ENCODE data around the gene ROCK1. TPM values are rescaled to one million over a fixed set of nuclear protein-coding genes. Genes with fewer than 3 reads are reported as not detected.
"Not testable (repeated sequence)": the region's sequence is repeated elsewhere in the genome, so short reads cannot be mapped to it uniquely, and the experiment has no call there.

ROCK1 gene
- total RNA-seq, 2 experiments from 2014 or later, result 54.8 to 58.0 TPM

DNA sequence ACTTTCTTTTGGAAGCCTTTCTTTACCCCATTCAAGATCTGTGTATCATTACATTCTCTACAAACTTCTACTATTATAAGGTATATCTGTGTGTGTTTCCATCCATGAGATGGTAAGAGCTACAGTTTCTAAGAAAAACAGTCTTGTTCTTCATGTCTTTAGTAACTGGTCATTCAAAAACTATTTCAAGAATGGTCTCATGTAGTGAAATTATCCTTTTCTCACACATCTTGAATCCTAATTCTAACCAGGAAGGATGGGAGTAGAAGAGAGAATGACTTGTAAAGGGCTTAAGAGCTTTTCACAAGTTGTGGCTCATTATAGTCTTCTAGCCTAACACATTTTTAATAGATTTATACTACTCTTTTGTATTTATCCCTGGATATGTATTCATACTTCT is 47.3 kb downstream of the ROCK1 start:
- CTCF ChIA-PET, result no interaction called here
- POLR2A ChIA-PET, result no interaction called here

DNA sequence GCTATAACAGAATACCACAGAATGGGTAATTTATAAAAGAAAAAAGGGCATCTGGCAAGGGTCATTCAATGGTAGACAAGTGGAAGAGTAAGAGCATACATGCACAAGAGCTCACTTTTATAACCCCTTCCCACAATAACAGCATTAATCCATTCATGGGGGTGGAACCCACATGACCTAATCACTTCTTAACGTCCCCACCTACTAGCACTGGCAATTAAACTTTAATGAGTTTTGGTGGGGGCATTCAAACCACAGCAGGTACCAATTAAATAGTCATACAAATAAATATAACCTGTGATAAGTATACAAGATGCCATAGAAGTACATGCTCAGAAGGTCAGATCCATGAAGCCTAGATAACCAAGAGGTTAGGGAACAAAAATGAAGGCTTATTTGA is 48.6 kb downstream of the ROCK1 start:
- POLR2A ChIA-PET, result no interaction called here
- CTCF ChIA-PET, result no interaction called here

GRCh38 chr18:21057112-21057511 is 54.5 kb downstream of the ROCK1 start:
- ChIA-PET CTCF (no interaction called here), POLR2A (no interaction called here)

- CTCF ChIA-PET, result no interaction called here
- POLR2A ChIA-PET, result no interaction called here
These were observed 55.1 kb downstream of the ROCK1 start for GRCh38 chr18:21056545-21056944.

GRCh38 chr18:21054252-21054821 is 57.3 kb downstream of the ROCK1 start:
- CTCF ChIA-PET, result no interaction called here
- POLR2A ChIA-PET, result interaction anchor here (0.5 kb wide), 1 partner anchor 18 kb away, joined by 5 read pairs; no protein-coding TSS in a partner anchor

- ChIA-PET POLR2A (no interaction called here), CTCF (no interaction called here)
These were observed 58.5 kb downstream of the ROCK1 start for GRCh38 chr18:21053127-21053526.

GRCh38 chr18:21052385-21052784 is 59.2 kb downstream of the ROCK1 start:
- ChIA-PET CTCF (no interaction called here), POLR2A (no interaction called here)

- POLR2A ChIA-PET, result no interaction called here
- CTCF ChIA-PET, result no interaction called here
These were observed 60.0 kb downstream of the ROCK1 start for GRCh38 chr18:21051620-21052019.

- POLR2A ChIA-PET, result no interaction called here
- CTCF ChIA-PET, result no interaction called here
These were observed 62.3 kb downstream of the ROCK1 start for GRCh38 chr18:21049306-21049705.

DNA sequence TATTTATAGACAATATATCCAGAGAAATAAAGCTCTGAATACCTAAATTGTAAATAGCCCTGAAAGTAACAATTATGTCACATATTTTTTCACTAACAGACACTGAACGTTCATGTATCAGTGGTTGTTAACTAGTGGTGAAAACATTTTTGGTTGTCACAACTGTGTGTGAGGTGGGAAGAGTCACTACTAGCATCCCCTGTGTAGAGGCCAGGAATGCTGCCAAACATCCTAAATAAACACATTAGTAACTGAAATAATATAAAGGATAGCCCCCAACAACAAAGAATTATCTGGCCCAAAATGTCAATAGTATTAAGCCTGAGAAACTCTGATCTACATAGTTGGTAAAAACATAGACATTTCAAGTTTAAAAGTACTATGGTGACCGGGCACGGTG is 64.5 kb downstream of the ROCK1 start:
- ChIA-PET POLR2A (no interaction called here), CTCF (no interaction called here)

GRCh38 chr18:21040466-21040865 is 71.1 kb downstream of the ROCK1 start:
- ChIA-PET CTCF (interaction anchor here (0.8 kb wide), 1 partner anchor 36 kb away, joined by 3 read pairs; no protein-coding TSS in a partner anchor), POLR2A (no interaction called here)

DNA sequence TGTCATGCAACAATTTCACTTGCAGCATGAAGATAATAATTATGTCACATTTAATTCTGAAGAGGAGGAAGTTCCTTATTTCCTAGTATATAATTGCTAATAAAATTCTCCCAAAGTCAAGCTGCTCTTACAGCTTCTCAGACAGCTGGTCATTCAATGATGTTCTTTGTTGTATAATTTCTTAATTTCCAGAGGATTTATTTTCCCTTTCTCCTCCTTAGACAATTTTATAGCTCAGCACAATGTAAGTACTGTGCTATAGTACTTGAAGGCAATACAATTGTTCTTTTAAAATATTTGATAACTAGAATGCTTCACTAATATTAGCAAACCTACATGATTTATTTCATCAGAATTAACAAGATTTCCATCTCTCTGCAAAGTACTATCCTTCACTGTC is 73.4 kb downstream of the ROCK1 start:
- POLR2A ChIA-PET, result no interaction called here

DNA sequence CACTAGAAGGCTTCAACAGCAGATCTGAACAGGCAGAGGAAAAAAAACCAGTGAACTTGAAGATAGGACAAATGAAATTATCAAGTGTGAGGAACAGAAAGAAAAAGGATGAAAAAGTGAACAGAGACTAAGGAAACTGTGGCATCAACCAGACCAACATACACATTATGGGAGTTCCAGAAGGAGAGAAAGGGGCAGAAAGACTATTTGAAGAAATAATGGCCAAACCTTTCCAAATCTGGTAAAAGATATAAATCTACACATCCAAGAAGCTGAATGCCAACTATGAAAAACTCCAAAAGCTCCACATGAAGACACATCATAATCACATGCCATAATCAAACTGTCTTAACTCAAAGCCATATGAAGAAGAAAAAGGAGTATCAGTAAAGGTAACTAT is 79.8 kb downstream of the ROCK1 start:
- CTCF ChIA-PET, result no interaction called here

More for the DNA sequence above, 73.4 kb downstream of the ROCK1 start:
- CTCF ChIA-PET, result no interaction called here

GRCh38 chr18:21018257-21018656 is 93.4 kb downstream of the ROCK1 start:
- POLR2A ChIA-PET, result interaction anchor here (0.7 kb wide), 1 partner anchor 582 kb away, joined by 4 read pairs; the partner anchor contains the start of gene ESCO1
- CTCF ChIA-PET, result not testable (repeated sequence)

More for the DNA sequence above, 79.8 kb downstream of the ROCK1 start:
- POLR2A ChIA-PET, result interaction anchor here (0.7 kb wide), 1 partner anchor 41 kb away, joined by 11 read pairs; no protein-coding TSS in a partner anchor

GRCh38 chr18:21012308-21012707 is 99.3 kb downstream of the ROCK1 start:
- POLR2A ChIA-PET, result no interaction called here
- CTCF ChIA-PET, result no interaction called here

- POLR2A ChIA-PET, result no interaction called here
These were observed 106.9 kb downstream of the ROCK1 start for GRCh38 chr18:21004726-21005125.

DNA sequence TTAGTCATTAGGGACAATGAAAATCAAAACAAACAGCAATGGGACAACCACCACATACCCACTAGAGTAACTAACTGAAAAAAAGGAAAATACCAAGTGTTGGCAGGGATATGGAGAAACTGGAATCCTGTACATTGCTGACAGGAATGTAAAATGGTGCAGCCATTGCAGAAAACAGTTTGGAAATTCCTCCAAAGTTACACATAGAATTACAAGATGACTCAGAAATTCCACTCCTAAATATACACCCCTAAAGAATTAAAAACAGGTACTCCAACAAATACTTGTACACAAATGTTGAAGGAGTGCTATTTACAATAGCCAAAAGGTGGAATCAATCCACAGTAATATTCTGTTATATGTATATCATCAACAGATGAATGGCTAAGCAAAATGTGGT is 110.9 kb downstream of the ROCK1 start:
- ChIA-PET POLR2A (no interaction called here), CTCF (no interaction called here)

More at GRCh38 chr18:21004726-21005125, 106.9 kb downstream of the ROCK1 start:
- CTCF ChIA-PET, result interaction anchor here (1.3 kb wide), 1 partner anchor 36 kb away, joined by 3 read pairs; no protein-coding TSS in a partner anchor

DNA sequence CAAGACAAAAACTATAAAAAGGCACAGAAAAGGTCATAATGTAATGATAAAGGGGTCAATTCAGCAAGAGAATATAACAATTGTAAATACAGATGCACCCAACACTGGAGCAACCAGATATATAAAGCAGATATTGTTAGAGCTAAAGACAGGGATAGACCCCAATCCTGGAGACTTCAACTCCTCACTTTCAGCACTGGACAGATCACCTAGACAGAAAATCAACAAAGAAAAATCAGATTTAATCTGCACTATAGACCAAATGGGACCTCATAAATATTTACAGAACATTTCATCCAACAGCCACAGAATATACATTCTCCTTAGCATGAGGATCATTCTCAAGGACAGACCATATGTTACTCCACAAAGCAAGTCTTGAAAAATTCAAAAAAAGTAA is 114.2 kb downstream of the ROCK1 start:
- ChIA-PET POLR2A (no interaction called here), CTCF (no interaction called here)

DNA sequence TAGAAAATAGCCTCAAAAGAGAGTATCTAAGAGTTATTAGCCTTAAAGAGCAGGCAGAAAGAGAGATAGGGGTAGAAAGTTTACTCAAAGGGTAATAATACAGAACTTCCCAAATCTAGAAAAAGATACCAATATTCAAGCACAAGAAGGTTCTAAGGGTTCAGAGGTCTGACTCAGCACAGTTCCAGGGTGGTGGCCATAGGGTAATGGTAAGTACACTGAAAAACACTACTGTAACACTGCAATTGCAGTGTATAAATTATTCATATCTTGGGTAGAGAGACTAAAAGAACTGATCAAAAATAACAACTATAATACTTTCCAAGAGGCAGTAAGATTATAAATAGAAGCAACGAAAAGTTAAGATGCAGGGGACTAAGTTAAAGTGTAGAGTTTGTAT is 115.2 kb downstream of the ROCK1 start:
- POLR2A ChIA-PET, result no interaction called here
- CTCF ChIA-PET, result no interaction called here

DNA sequence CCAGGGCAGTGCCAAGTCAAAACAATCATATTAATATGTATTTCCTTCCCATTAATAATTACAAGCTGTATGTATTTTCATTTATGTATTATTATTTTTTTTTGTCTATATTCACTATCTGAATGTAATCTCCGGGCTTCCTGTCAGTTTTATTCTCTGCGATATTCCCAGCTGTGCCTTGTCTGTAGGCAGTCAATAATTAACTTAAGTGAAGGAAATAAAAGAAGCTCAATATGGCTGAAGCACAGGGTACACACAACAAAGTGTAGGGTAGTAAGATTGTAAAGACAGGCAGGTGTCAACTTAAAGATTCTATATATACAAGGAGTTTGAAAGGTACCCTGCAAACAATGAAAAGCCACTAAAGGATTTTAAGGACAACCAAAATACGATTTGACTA is 122.9 kb downstream of the ROCK1 start:
- CTCF ChIA-PET, result no interaction called here
- POLR2A ChIA-PET, result no interaction called here

DNA sequence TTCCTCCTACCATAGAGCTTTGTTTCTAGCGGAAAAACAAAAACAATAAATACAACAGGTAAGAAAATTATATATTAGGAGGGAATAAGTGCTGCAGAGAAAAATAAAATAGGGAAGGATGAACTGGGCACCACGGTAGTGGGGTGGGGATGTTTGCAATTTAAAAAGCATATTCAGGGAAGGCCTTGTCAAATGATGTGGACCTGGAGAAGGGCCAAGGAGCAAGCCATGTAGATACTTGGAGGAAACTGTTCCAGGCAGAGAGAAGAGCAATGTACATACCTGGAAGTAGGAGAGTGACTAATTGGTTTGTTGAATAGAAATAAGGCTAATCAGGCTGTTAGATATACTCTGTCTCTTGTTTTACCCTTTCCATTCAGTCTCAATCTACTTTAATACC is 136.5 kb downstream of the ROCK1 start:
- POLR2A ChIA-PET, result no interaction called here
- CTCF ChIA-PET, result no interaction called here

DNA sequence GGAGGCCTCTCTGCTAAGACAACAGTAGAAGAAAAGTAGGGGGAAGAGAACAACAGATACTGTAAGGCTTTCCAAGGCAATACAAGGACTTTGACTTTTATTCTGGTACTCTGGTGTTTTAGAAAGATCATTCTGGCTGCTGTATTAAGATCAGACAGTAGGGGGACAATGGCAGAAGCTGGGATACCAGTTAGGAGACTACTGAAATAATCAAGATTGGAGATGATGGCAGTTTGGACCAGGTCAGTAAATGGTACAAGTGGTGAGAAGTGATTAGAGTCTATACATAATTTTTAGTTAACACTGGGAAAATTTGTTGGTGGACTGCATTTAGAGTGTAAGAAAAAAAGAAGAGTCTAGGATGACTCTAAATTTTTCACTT is 139.7 kb downstream of the ROCK1 start:
- POLR2A ChIA-PET, result no interaction called here
- CTCF ChIA-PET, result no interaction called here

- ChIA-PET CTCF (no interaction called here), POLR2A (no interaction called here)
These were observed 144.8 kb downstream of the ROCK1 start for GRCh38 chr18:20966795-20967194.

Data from activated CD8-positive, alpha-beta memory T cell treated with anti-CD3 and anti-CD28 coated beads for 36 hours (primary cell).